T-helper 2 cell treated with Interferon-gamma antibody and Interleukin-4, amounts not matched to agents 100 ng/mL and 5 ng/mL, for 36 hours (primary cell): ENCODE data around the gene BCAR3. TPM values are rescaled to one million over a fixed set of nuclear protein-coding genes. Genes with fewer than 3 reads are reported as not detected.
"Not testable (repeated sequence)": the region's sequence is repeated elsewhere in the genome, so short reads cannot be mapped to it uniquely, and the experiment has no call there.

ENCODE experiments used
- intact Hi-C: fragments of 100-400 bp; cut with micrococcal nuclease; formaldehyde crosslinking; loops from one replicate; pipeline ENCODE4 v1.15.1; 2023
- total RNA-seq: library from RNA; stranded (reverse); gene quantifications from 2 replicates; pipeline ENCODE4 v1.2.3, GENCODE V29; 2022

Gene BCAR3
- total RNA-seq, 1 donor from 2014 or later, result 8.6 TPM

GRCh38 chr1:93708734-93709481 lies 27.3 kb upstream of the BCAR3 start:
- intact Hi-C loops, result loop anchor here (2.0 kb wide), 2 partner anchors 16 to 138 kb away; no protein-coding TSS in a partner anchor

- intact Hi-C loops, result loop anchor here (2.0 kb wide), 2 partner anchors 15 to 139 kb away; no protein-coding TSS in a partner anchor
Measured at GRCh38 chr1:93707956-93708355, 26.3 kb upstream of the BCAR3 start.

GRCh38 chr1:93705892-93706500 lies 24.4 kb upstream of the BCAR3 start:
- intact Hi-C loops, result no loop called here

GRCh38 chr1:93704052-93704451 lies 22.4 kb upstream of the BCAR3 start:
- intact Hi-C loops, result no loop called here

- intact Hi-C loops, result no loop called here
Measured at GRCh38 chr1:93703643-93704042, 22.0 kb upstream of the BCAR3 start.

- intact Hi-C loops, result no loop called here
Measured at GRCh38 chr1:93702828-93703183, 21.2 kb upstream of the BCAR3 start.

GRCh38 chr1:93702111-93702827 lies 20.6 kb upstream of the BCAR3 start:
- intact Hi-C loops, result no loop called here

GRCh38 chr1:93701629-93702028 lies 20.0 kb upstream of the BCAR3 start:
- intact Hi-C loops, result no loop called here

- intact Hi-C loops, result no loop called here
Measured at GRCh38 chr1:93700532-93701469, 19.2 kb upstream of the BCAR3 start.

- intact Hi-C loops, result no loop called here
Measured at GRCh38 chr1:93699503-93700168, 18.0 kb upstream of the BCAR3 start.

- intact Hi-C loops, result no loop called here
Measured at GRCh38 chr1:93699049-93699384, 17.4 kb upstream of the BCAR3 start.

GRCh38 chr1:93698329-93699048 lies 16.9 kb upstream of the BCAR3 start:
- intact Hi-C loops, result no loop called here

GRCh38 chr1:93697566-93697965 lies 15.9 kb upstream of the BCAR3 start:
- intact Hi-C loops, result not testable (repeated sequence)

- intact Hi-C loops, result no loop called here
Measured at GRCh38 chr1:93695411-93696005, 13.9 kb upstream of the BCAR3 start.

- intact Hi-C loops, result no loop called here
Measured at GRCh38 chr1:93694819-93695218, 13.2 kb upstream of the BCAR3 start.

- intact Hi-C loops, result no loop called here
Measured at GRCh38 chr1:93694039-93694438, 12.4 kb upstream of the BCAR3 start.

- intact Hi-C loops, result loop anchor here (1.0 to 2.0 kb wide), 3 partner anchors 10 to 24 kb away; no protein-coding TSS in a partner anchor
Measured at GRCh38 chr1:93692983-93693591, 11.4 kb upstream of the BCAR3 start.

GRCh38 chr1:93692451-93692861 lies 10.8 kb upstream of the BCAR3 start:
- intact Hi-C loops, result loop anchor here (2.0 kb wide), 1 partner anchor 16 kb away; no protein-coding TSS in a partner anchor

- intact Hi-C loops, result loop anchor here (2.0 kb wide), 1 partner anchor 17 kb away; no protein-coding TSS in a partner anchor
Measured at GRCh38 chr1:93692026-93692425, 10.4 kb upstream of the BCAR3 start.
